ENCODE measurements around the gene UBE3C.
"Not testable (repeated sequence)": the region's sequence is repeated elsewhere in the genome, so short reads cannot be mapped to it uniquely, and the experiment has no call there.

Gene UBE3C

GRCh38 chr7:157153260-157153659 lies 14.5 kb downstream of the UBE3C start:
- ChIA-PET POLR2A (no interaction called here), CTCF (no interaction called here)
- DNase-seq (ENCODE audit: extremely low spot score) = no peak
- TF ChIP-seq ELF4 (IDR thresholded peaks at IDR 0.05) (no peak), FOXM1 (IDR thresholded peaks at IDR 0.05; ENCODE audit: borderline replicate concordance) (no peak), SUZ12 (IDR thresholded peaks at IDR 0.05) (no peak), NFRKB (IDR thresholded peaks at IDR 0.05) (no peak), LEF1 (IDR thresholded peaks at IDR 0.05; ENCODE audit: borderline replicate concordance) (no peak), BHLHE40 (IDR thresholded peaks at IDR 0.05; ENCODE audit: borderline replicate concordance) (no peak), CTBP1 (IDR thresholded peaks at IDR 0.05; ENCODE audit: borderline replicate concordance) (no peak), FOXA1 (IDR thresholded peaks at IDR 0.05) (no peak), L3MBTL2 (conservative IDR thresholded peaks at IDR 0.05) (no peak), PKNOX1 (IDR thresholded peaks at IDR 0.05) (no peak), SP1 (IDR thresholded peaks at IDR 0.05) (no peak), ZNF384 (IDR thresholded peaks at IDR 0.05) (no peak)

- ChIA-PET POLR2A (no interaction called here), CTCF (interaction anchor here (0.7 kb wide), 1 partner anchor 151 kb away, joined by 4 read pairs; no protein-coding TSS in a partner anchor)
- TF ChIP-seq FOXK2 (IDR thresholded peaks at IDR 0.05) = no peak
- TF ChIP-seq L3MBTL2 (conservative IDR thresholded peaks at IDR 0.05) = no peak
- TF ChIP-seq LEF1 (IDR thresholded peaks at IDR 0.05; ENCODE audit: borderline replicate concordance) = no peak
- TF ChIP-seq ELF4 (IDR thresholded peaks at IDR 0.05) = no peak
- TF ChIP-seq CTBP1 (IDR thresholded peaks at IDR 0.05; ENCODE audit: borderline replicate concordance) = no peak
- no peak for TF ChIP-seq ARNT (IDR thresholded peaks at IDR 0.05)
- TF ChIP-seq PKNOX1 (IDR thresholded peaks at IDR 0.05) = no peak
- TF ChIP-seq FOXA1 (IDR thresholded peaks at IDR 0.05) = no peak
- TF ChIP-seq HDGF (IDR thresholded peaks at IDR 0.05; ENCODE audit: borderline replicate concordance) = no peak
- no peak for TF ChIP-seq ZNF384 (IDR thresholded peaks at IDR 0.05)
- TF ChIP-seq NFRKB (IDR thresholded peaks at IDR 0.05) = no peak
- TF ChIP-seq BHLHE40 (IDR thresholded peaks at IDR 0.05; ENCODE audit: borderline replicate concordance) = no peak
- no peak for TF ChIP-seq FOXM1 (IDR thresholded peaks at IDR 0.05; ENCODE audit: borderline replicate concordance)
- no peak for TF ChIP-seq SUZ12 (IDR thresholded peaks at IDR 0.05)
- TF ChIP-seq TARDBP (IDR thresholded peaks at IDR 0.05) = no peak
- no peak for TF ChIP-seq SP1 (IDR thresholded peaks at IDR 0.05)
- DNase-seq (ENCODE audit: extremely low spot score) = no peak
These were observed 17.2 kb downstream of the UBE3C start for GRCh38 chr7:157155959-157156358.

GRCh38 chr7:157158400-157158799 lies 19.7 kb downstream of the UBE3C start:
- ChIA-PET POLR2A (no interaction called here), CTCF (no interaction called here)
- no peak for DNase-seq (ENCODE audit: extremely low spot score)
- no peak for TF ChIP-seq SP1 (IDR thresholded peaks at IDR 0.05)
- TF ChIP-seq PKNOX1 (IDR thresholded peaks at IDR 0.05) = no peak
- no peak for TF ChIP-seq FOXA1 (IDR thresholded peaks at IDR 0.05)
- no peak for TF ChIP-seq FOXM1 (IDR thresholded peaks at IDR 0.05; ENCODE audit: borderline replicate concordance)

GRCh38 chr7:157159537-157159936 lies 20.8 kb downstream of the UBE3C start:
- DNase-seq (ENCODE audit: extremely low spot score); POLR2A ChIA-PET; CTCF ChIA-PET: not testable (repeated sequence)

- ChIA-PET POLR2A (no interaction called here), CTCF (no interaction called here)
These were observed 21.7 kb downstream of the UBE3C start for GRCh38 chr7:157160433-157160832.

GRCh38 chr7:157165987-157166386 lies 27.3 kb downstream of the UBE3C start:
- no peak for DNase-seq (ENCODE audit: extremely low spot score)
- no peak for TF ChIP-seq LEF1 (IDR thresholded peaks at IDR 0.05; ENCODE audit: borderline replicate concordance)
- no peak for TF ChIP-seq CTBP1 (IDR thresholded peaks at IDR 0.05; ENCODE audit: borderline replicate concordance)
- TF ChIP-seq FOXM1 (IDR thresholded peaks at IDR 0.05; ENCODE audit: borderline replicate concordance) = no peak
- no peak for TF ChIP-seq ELF4 (IDR thresholded peaks at IDR 0.05)
- no peak for TF ChIP-seq TARDBP (IDR thresholded peaks at IDR 0.05)
- no peak for TF ChIP-seq HDGF (IDR thresholded peaks at IDR 0.05; ENCODE audit: borderline replicate concordance)
- TF ChIP-seq ZNF384 (IDR thresholded peaks at IDR 0.05) = no peak
- no peak for TF ChIP-seq SUZ12 (IDR thresholded peaks at IDR 0.05)
- no peak for TF ChIP-seq SP1 (IDR thresholded peaks at IDR 0.05)
- TF ChIP-seq L3MBTL2 (conservative IDR thresholded peaks at IDR 0.05) = no peak
- CTCF ChIA-PET = interaction anchor here (0.7 kb wide), 1 partner anchor 20 kb away, joined by 4 read pairs; no protein-coding TSS in a partner anchor
- POLR2A ChIA-PET = no interaction called here

More at GRCh38 chr7:157160433-157160832, 21.7 kb downstream of the UBE3C start:
- DNase-seq (ENCODE audit: extremely low spot score) = no peak
- no peak for TF ChIP-seq ARNT (IDR thresholded peaks at IDR 0.05)
- no peak for TF ChIP-seq BHLHE40 (IDR thresholded peaks at IDR 0.05; ENCODE audit: borderline replicate concordance)
- TF ChIP-seq L3MBTL2 (conservative IDR thresholded peaks at IDR 0.05) = no peak
- no peak for TF ChIP-seq FOXA1 (IDR thresholded peaks at IDR 0.05)
- TF ChIP-seq CTBP1 (IDR thresholded peaks at IDR 0.05; ENCODE audit: borderline replicate concordance) = no peak
- no peak for TF ChIP-seq FOXM1 (IDR thresholded peaks at IDR 0.05; ENCODE audit: borderline replicate concordance)
- no peak for TF ChIP-seq LEF1 (IDR thresholded peaks at IDR 0.05; ENCODE audit: borderline replicate concordance)
- no peak for TF ChIP-seq TARDBP (IDR thresholded peaks at IDR 0.05)
- no peak for TF ChIP-seq SP1 (IDR thresholded peaks at IDR 0.05)
- no peak for TF ChIP-seq HDGF (IDR thresholded peaks at IDR 0.05; ENCODE audit: borderline replicate concordance)
- TF ChIP-seq SUZ12 (IDR thresholded peaks at IDR 0.05) = no peak
- no peak for TF ChIP-seq ELF4 (IDR thresholded peaks at IDR 0.05)
- no peak for TF ChIP-seq NFRKB (IDR thresholded peaks at IDR 0.05)
- no peak for TF ChIP-seq FOXK2 (IDR thresholded peaks at IDR 0.05)
- TF ChIP-seq ZNF384 (IDR thresholded peaks at IDR 0.05) = no peak

- TF ChIP-seq ELF4 (IDR thresholded peaks at IDR 0.05) = no peak
- no peak for TF ChIP-seq PKNOX1 (IDR thresholded peaks at IDR 0.05)
- ChIA-PET POLR2A (no interaction called here), CTCF (no interaction called here)
- no peak for DNase-seq (ENCODE audit: extremely low spot score)
These were observed 29.8 kb downstream of the UBE3C start for GRCh38 chr7:157168571-157168970.

Data from HEK293T (cell line).